ENCODE data around the gene NR1D2.
"Not testable (repeated sequence)": the region's sequence is repeated elsewhere in the genome, so short reads cannot be mapped to it uniquely, and the experiment has no call there.

NR1D2 gene

DNA sequence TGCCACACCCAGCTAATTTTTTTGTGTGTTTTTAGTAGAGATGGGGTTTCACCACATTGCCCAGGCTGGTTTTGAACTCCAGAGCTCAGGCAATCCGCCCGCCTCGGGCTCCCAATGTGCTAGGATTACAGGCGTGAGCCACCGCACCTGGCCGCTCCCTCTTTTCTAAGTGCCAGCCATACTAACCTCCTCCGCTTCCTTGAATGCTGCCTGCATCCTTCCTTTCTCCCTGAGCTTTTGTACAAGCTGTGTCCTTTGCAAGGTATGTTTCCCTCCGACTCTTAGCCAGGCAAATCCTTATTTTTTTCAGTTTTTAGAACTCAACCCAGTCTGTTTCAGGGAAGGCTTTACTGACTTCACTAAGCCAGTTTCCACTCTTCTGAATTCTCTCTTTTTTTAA, 60.6 kb downstream of the NR1D2 start:
- no peak for DNase-seq (ENCODE audit: low read depth in 2 of 2)

DNA sequence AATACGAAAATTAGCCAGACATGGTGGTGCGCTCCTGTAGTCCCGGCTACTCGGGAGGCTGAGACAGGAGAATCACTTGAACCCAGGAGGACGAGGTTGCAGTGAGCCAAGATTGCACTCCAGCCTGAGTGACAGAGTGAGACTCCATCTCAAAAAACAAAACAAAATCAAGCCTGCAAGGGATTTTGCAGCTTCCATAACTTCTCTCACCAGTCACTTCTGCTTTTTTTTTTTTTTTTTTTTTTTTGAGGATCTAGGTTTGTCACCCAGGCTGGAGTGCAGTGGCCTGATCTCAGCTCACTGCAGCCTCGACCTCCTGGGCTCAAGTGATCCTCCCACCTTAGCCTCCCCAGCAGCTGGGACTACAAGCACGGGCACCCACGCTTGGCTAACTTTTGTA, 65.7 kb downstream of the NR1D2 start:
- DNase-seq (ENCODE audit: low read depth in 2 of 2) = not testable (repeated sequence)

DNA sequence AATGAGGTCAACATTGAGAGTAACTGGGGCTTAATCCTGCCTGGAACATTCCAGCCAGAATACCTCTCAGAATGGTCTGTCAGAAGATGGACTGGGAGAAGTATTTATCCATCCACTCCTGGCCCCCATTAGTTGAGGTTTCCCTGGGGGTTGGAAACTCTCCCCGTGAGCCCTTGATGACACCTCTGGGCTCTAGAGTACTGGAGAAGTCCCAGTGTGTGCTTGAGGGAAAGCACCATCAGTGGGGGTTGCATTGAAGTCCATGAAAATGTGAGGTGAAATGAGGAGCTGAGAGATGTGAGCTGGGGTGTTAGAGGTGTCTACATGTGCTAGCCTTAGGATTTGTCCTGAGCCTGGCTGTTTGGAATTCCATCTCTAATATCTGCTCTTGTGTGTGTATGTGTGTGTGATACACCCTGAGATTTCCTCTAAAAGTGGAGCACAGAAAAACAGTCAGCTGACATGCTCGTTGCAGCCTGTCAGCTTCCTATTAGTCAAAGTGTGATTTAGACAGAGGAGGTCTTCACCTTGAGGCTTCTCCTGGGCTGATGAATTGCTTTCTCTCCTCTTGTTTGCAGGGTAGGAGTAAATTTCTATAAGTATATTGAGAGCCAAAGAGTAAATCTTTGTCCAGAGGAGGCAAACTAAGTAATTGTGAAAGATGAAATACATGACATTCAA, 67.6 kb downstream of the NR1D2 start:
- DNase-seq (ENCODE audit: low read depth in 2 of 2) = no peak

DNA sequence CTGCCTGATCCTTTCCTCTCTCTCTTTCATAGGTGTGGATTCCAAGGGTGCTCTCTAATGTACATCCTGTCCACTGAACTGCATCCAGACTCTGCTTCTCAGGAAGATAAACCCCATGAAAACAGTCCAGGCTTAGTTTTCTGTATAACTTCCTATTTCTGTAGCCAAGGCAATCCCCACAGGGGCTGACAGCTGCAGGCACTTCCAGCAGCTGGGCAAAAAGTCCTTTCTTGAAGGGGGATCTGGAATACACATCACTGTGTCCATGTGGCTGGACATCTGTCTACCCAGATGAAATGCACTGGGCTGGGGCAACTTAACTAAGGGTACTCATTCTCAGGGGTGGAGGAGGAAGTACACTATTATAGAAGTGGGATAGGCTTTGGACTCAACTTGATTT, 72.2 kb downstream of the NR1D2 start:
- DNase-seq (ENCODE audit: low read depth in 2 of 2) = no peak

DNA sequence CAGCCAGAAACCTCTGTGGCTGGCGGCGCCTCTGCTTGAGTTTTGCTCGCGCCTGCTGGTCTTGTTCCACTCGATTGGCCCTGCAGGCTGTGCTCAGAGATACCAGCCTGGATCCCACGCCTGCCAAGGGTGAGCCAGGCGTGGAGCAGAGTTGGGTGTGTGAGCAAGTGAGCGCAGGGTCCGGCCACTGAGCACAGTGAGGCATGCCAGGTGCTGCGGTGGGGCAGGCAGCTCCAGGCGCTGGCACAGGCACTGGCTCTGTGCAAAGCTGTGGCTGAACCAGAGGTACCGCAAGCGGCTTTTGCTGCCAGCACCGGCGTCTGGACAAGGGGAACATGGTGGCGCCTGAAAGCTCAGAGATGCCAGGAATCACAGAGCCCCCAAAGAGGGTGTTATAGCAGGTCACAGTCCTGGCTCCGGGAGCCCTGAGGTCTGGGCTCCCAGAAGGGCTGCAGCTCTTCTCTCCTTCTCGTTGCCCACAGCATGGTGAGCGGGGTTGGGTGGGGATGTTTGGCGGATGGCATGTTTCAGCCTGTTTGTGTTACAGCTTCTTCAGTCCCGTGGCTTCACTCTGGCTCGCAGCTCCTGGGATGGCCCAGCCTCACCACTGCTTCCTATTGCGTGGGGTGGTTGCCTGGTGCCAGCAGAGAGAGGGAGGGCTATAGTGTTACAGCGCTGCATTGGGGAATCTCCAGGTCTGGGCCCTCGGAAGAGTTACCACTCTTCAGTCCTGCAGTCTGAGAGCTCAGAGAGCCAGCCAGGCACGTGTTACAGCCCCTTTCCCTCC, 73.9 kb downstream of the NR1D2 start:
- no peak for DNase-seq (ENCODE audit: low read depth in 2 of 2)

DNA sequence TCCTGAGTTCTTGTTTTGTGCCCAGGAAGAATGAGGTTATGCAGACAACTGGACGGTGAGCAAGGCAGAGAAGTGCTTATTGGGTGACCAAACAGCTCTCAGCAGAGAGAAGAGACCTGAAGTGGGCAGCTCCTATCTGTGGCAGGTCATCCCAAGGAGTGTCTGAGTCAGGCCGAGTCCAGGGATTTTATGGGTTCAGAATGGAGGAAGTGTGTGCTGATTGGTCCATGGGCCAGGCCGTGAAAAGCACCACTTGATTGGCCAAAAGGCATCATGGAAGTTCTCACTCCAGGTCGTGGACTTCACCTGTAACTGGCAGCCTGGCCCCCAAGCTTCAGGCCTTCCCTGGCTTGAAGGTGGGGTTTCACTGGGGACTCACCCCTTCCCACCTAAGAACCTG, 74.5 kb downstream of the NR1D2 start:
- DNase-seq (ENCODE audit: low read depth in 2 of 2) = no peak

DNA sequence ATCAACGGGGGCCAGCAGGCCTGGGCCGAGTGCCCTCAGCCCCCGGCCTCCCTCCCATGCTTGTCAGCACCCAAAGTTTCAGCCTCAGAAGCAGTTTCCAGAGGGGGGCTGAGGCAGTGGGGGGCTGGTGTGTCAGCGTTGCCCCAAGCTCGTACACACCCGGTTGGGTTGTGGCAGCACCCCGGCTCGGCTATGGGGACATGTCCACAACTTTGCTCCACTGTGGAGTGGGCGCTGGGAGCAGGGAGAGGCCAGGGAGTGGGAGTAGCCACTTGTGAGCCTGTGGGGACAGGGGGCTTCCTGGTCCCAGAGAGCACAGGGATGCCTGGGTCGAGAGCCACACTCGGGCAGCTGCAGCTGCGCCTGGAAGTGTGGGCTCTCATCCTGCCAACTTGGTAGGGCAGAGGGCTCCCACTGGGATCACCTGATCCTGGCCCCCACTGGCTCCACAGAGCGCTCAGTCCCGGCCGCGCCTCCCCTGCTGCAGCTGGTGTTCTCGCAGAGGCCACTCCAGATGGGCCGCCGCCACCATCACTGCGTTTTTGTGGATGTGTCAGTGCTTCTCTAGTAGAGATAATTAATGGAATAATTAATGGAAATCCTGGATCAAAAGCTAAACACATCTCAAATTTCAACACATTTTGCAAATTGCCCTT, 75.1 kb downstream of the NR1D2 start:
- no peak for DNase-seq (ENCODE audit: low read depth in 2 of 2)

DNA sequence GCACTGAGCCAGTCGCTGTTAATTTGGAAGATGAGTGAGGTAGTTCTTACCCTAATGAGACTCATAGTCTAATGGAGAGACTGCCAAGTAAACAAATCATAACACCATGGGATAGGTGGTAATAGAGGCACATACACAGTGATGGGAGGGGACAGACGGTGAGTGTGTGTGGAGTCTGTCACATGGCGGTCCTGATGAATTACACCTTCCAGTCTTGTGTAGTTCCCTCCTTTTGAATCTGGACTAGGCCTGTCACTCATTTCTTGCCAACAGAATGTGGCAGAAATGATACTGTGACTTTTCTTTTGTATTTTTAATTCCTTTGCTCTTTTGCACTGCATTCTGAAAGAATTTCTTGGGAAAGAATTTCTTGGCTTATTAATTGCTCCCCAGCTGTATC, 78.1 kb downstream of the NR1D2 start:
- DNase-seq (ENCODE audit: low read depth in 2 of 2) = no peak

DNA sequence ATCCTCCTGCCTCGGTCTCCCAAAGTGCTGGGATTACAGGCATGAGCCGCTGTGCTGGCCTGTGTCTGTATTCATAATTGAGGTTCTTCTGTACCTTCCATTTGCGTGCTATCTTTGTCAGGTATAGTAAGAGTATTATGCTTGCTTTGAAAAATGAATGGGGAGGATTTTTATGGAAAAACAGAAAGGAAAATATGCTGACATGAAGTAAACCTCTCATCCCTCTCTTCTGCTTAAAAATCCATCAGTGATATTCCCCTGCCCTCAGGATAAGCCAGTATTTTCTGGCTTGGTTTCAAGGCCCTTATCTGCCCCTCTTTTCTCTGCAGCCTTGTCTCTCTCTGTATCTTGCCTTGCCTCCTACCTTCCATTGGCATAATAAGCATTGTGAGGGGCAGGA, 80.7 kb downstream of the NR1D2 start:
- no peak for DNase-seq (ENCODE audit: low read depth in 2 of 2)

DNA sequence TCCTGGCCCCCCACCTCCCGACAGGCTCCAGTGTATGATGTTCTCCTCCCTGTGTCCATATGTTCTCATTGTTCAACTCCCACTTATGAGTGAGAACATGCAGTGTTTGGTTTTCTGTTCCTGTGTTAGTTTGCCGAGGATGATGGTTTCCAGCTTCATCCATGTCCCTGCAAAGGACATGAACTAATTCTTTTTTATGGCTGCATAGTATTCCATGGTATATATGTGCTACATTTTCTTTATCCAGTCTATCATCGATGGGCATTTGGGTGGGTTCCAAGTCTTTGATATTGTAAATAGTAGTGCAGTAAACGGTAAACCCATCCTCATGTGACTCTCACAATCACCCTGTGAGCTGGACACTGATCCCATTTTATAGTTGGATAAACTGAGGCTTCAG, 81.6 kb downstream of the NR1D2 start:
- not testable (repeated sequence) for DNase-seq (ENCODE audit: low read depth in 2 of 2)

DNA sequence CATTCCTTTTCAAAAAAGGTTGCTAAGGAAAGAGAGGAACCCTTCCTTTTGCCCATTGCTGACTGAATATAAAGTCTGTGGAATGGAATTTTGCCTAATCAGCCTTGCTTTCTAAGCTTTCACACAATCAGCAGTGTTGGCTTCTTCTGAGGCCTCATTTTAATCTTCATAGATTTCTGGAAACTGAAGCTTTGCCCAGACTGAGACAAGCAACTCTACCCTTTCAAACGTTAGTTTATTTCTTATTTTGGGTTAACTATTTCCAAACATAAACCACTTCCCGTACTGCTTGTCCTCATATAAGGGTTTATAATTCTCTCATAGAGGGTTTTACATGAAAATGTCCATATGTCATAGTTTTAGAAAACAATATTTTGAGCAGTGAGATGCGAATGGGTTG, 82.9 kb downstream of the NR1D2 start:
- no peak for DNase-seq (ENCODE audit: low read depth in 2 of 2)
